Measurements from ENCODE around the gene BTBD18. TPM values are rescaled to one million over a fixed set of nuclear protein-coding genes. Genes with fewer than 3 reads are reported as not detected.

Gene BTBD18
- total RNA-seq (2014; rRNA removed; shearing (Covaris generic)) = not detected in 2 replicates

- DNase-seq (ENCODE audit: low spot score) = peak; percentile 87
Observed at GRCh38 chr11:57751676-57752253, at the start of gene BTBD18. Gene BTBD18, minus strand, starts transcription at chr11:57751819. Its CDS starts 631 bp downstream, at chr11:57751188.

GRCh38 chr11:57801183-57801485 lies 49.5 kb upstream of the BTBD18 start:
- DNase-seq (ENCODE audit: low spot score) = no peak

- peak; percentile 95 for DNase-seq (ENCODE audit: low spot score)
Observed at GRCh38 chr11:57800444-57801182, 49.0 kb upstream of the BTBD18 start.

- peak; percentile 89 for DNase-seq (ENCODE audit: low spot score)
Observed at GRCh38 chr11:57798905-57799559, 47.4 kb upstream of the BTBD18 start.

GRCh38 chr11:57793351-57794115 lies 41.9 kb upstream of the BTBD18 start:
- no peak for DNase-seq (ENCODE audit: low spot score)

- DNase-seq (ENCODE audit: low spot score) = peak; percentile 38
Observed at GRCh38 chr11:57792870-57793269, 41.3 kb upstream of the BTBD18 start.

- DNase-seq (ENCODE audit: low spot score) = no peak
Observed at GRCh38 chr11:57792060-57792541, 40.5 kb upstream of the BTBD18 start.

- no peak for DNase-seq (ENCODE audit: low spot score)
Observed at GRCh38 chr11:57791321-57792059, 39.9 kb upstream of the BTBD18 start.

GRCh38 chr11:57788703-57789088 lies 37.1 kb upstream of the BTBD18 start:
- no peak for DNase-seq (ENCODE audit: low spot score)

- DNase-seq (ENCODE audit: low spot score) = no peak
Observed at GRCh38 chr11:57787920-57788702, 36.5 kb upstream of the BTBD18 start.

GRCh38 chr11:57787006-57787604 lies 35.5 kb upstream of the BTBD18 start:
- DNase-seq (ENCODE audit: low spot score) = no peak

GRCh38 chr11:57786436-57786835 lies 34.8 kb upstream of the BTBD18 start:
- no peak for DNase-seq (ENCODE audit: low spot score)

- DNase-seq (ENCODE audit: low spot score) = no peak
Observed at GRCh38 chr11:57785072-57785471, 33.5 kb upstream of the BTBD18 start.

- DNase-seq (ENCODE audit: low spot score) = peak; percentile 98
Observed at GRCh38 chr11:57781529-57781943, 29.9 kb upstream of the BTBD18 start.

- DNase-seq (ENCODE audit: low spot score) = peak; percentile 83
Observed at GRCh38 chr11:57779276-57779675, 27.7 kb upstream of the BTBD18 start.

GRCh38 chr11:57778318-57779037 lies 26.9 kb upstream of the BTBD18 start:
- peak; percentile 100 for DNase-seq (ENCODE audit: low spot score)

- peak; percentile 95 for DNase-seq (ENCODE audit: low spot score)
Observed at GRCh38 chr11:57777969-57778317, 26.3 kb upstream of the BTBD18 start.

GRCh38 chr11:57776577-57777210 lies 25.1 kb upstream of the BTBD18 start:
- DNase-seq (ENCODE audit: low spot score) = no peak

- DNase-seq (ENCODE audit: low spot score) = no peak
Observed at GRCh38 chr11:57776031-57776521, 24.5 kb upstream of the BTBD18 start.

Measured in HT-29 (cell line).